GM19452 (cell line): ENCODE data around the gene GDF2.

Source experiments
- ATAC-seq: cut with Tn5 transposase; IDR thresholded peaks from one replicate; pipeline ENCODE4 v1.9.1; 2021; ENCODE audit not compliant: unreplicated experiment

Gene GDF2

DNA sequence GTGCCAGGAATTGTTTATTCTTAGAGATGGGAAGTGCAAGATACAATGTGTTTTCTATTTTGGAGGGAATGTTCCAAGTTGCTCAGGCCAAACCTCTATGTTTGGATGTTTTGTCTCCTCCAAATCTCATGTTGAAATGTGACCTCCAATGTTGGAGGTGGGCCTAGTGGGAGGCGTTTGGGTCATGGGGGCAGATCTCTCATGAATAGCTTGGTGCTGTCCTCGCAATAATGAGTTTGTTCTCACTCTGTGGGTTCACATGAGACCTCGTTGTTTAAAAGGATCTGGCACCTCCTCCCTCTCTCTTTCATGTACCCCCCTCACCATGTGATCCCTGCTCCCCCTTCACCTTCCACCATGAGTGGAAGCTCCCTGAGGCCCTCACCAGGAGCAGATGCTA, 30.6 kb upstream of the GDF2 start:
- no peak for ATAC-seq

DNA sequence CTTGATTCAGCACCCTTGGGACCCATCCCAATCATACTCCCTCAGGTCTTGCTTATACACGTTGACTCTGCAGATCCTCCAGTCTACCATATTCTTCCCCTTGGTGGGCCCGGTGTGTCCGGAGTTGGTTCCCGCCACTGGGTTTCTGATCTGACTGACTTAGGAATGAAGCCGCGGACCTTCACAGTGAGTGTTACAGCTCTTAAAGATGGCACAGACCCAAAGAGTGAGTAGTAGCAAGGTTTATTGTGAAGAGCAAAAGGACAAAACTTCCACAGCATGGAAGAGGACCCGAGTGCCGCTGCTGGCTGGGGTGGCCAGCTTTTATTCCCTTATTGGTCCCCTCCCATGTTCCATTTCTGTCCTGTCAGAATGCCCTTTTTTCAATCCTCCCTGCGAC, 28.2 kb upstream of the GDF2 start:
- ATAC-seq: no peak

DNA sequence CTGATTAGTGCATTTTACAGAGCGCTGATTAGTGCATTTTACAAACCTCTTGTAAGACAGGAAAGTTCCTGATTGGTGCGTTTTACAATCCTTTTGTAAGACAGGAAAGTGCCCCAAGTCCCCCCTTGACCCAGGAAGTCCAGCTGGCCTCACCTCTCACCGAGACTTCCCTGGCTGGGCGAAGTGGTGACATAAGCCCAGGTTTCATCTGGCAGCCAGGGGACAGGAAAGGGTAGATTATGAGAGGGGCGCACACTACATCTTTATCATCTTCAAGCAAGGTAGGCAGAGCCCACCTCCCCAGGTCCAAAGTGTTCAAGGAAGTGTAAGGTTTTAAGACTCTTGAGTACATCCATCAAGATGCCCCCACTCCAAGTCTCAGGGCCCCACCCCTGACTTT, 27.8 kb upstream of the GDF2 start:
- ATAC-seq: no peak

DNA sequence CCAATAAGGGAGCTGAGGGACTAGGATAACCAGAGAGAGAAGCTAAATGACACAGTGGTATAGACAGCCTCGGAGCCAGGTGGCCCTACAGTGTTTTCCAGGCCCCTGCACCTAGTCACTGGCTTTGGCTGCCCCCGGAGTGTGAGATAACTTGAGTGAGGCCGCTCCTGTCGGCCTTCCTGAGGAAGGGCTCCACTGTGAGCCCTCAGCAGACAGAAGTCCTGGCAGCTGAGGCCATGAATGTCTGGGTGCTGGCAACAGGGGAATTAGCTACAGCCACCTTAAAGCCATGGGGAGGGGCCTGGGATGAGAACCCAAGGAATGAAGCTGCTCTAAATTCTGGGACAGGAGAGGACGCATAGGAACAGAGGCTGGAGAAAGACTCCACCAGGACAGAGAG, 26.8 kb upstream of the GDF2 start:
- no peak for ATAC-seq

DNA sequence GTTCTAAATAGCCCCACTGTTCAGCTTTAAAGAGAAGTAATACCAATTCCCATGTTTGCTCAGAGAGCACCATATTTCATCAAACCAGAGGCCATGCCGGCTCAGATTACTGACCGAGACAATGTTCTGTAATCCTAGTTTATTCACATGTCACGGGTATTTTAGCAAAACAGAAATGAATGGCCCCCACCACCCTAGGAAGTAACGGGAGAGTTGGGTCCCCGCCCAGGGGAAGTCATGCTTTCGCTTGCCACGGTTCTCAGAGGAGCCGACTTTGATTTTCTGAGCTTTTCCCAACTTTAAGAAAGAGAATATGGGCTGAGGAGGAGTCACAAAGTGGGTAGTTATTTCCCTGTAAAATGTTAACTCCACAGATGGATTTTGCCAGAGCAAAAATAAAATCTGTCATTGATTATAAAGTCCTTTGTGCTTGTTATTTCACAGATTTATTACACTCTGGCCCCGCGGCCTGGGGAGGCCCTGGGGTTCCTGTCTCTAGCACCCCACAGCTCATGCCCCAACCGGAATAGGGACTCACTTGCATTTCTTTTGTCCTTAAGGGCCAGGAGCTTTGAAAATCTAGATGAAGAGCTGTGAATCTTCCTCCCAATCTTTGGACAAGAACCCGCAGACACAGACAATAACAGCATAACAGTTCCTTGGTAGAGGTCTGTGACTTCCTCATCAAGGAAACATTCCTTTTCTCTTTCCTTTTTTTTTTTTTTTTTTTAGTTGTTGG, 25.9 kb upstream of the GDF2 start:
- ATAC-seq: no peak

DNA sequence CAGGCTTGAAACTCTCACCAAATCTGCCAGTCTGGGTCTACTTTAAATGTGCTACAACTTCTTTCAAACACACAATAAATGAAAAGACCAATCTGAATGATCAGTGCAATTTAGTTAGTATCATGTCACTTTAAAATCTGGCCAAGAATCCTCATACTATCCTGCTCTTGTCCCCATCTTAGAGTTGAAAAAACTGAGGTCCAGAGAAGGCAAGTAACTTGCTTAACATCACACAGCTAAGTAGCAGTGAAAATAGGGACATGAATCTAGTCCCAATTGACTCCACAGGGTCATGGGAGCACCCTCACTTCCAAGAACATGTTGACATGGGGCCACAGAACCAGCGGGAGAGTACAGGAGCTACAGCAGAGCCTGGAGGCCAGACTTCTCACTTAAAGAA, 25.3 kb upstream of the GDF2 start:
- no peak for ATAC-seq

DNA sequence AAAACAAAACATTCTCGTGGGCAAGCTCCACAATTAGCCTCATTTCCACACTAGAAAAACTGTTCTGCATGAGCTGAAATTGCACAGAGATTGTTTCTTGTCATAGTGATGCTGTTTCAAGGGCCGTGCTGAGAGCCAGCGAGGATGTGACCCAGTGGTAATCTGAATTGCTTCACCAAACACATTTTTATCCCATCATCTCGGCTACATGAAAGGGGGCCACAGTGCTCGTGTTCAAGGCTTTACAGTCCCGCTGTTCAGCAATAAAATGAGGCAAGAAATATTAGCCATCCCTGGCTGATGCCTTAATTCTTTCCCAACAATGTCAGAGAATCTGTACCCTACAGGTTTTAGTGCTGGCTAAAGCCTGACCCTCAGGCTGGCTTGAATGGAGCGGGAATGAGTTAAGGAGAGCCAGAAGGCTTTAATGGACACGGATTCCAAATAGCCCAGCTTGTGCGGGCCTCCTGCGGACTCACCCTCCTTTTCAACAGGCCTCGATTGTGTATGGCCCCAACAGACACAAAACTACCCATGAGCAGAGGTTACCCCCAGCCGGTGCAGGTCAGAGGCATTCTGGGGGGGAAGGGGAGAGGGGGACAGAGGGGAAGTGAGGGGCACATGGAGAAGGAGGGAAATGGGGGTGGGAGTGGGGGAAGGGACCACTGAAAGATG, 24.3 kb upstream of the GDF2 start:
- no peak for ATAC-seq

DNA sequence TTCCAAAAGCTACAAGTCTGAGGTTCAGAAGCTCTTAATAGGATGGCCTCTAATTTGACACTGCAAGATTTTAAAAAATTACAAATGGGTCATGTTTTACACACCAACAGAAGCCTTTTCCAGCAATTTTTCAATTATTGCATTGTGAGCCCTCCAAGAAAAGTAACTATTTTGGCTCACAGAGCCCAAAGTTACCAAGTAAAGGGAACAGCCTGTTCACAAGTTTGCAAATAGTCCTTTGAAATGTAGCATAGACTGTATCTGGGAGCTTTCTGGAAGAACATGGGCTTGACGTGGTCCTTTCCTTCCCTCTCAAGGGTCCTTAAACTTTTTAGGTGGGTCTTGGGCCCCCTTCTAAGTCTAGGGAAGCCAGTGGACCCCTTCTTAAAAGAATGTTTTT, 23.5 kb upstream of the GDF2 start:
- ATAC-seq: no peak

DNA sequence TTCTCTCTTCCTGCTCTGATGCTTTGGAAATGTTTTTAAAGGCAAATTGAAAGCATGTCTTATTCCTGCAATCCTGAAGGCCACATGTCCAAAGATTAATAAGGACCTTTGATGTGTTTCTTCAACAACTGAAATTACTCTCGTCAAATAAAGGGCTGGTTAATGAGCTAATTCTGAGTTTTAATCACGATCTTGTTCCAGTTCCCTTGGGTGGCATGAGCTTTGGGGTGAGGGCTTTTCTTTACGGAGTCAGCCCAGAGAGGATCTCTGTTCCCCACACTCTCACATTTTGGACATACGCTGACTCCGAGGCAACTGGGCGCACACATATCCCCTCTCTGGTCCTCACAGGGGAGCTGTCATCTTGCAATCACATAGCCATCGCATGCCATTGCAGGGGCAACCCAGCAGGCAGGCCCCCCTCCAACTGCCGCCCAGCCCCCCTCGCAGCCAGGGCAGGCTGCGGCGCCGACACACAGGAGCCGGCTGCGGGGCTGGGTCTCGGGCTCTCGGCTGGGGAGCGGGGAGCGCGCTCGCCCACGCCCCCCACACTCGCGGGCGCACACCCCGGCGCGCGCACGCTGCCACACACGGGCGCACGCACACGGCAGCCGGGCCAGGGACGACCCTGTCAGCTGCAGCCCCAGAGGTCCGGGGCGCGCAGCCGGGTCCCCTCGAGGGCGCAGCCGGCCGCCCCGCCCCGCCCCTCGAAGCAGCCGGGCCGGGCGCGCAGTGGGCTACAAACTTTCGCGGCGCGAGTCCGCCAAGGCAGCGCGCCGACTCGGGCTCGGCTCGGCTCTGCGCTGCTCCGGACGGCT, 22.4 kb upstream of the GDF2 start, which contains the start of gene GDF10:
Gene GDF10, plus strand, starts transcription at position 587 of the 818 bp plus-strand sequence. CDS start 455 bp downstream, outside the sequence.
- no peak for ATAC-seq

DNA sequence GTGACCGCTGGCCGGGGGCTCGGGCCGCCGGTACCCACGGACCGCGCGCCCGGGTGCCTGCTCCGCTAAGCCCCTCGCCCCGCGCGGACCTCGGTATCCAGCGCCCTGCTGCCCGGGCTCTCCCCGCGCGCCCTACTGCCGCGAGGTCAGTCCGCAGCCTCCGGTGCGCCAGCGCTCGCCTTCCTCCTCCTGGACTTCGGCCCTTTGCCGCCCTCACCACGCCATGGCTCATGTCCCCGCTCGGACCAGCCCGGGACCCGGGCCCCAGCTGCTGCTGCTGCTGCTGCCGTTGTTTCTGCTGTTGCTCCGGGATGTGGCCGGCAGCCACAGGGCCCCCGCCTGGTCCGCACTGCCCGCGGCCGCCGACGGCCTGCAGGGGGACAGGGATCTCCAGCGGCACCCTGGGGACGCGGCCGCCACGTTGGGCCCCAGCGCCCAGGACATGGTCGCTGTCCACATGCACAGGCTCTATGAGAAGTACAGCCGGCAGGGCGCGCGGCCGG, 21.8 kb upstream of the GDF2 start:
- ATAC-seq: no peak

DNA sequence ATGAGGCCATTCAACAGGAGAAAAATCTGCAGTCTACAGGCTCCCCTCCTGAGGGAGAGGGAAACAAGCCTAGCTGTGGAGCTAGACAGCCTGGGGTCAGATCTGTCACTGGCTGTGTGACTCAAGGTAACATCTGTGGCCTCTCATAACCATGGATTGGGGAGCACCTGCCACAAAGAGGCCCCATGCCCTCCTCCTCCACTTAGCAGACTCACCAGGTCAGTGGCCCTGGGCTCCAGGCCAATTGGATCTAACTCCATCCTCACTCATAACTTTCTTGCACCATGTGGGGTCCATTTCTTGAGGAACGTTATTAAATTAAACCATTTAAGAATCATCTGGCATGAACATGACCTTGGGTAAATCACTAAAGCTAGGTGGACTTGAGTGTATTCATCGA, 20.4 kb upstream of the GDF2 start:
- no peak for ATAC-seq

DNA sequence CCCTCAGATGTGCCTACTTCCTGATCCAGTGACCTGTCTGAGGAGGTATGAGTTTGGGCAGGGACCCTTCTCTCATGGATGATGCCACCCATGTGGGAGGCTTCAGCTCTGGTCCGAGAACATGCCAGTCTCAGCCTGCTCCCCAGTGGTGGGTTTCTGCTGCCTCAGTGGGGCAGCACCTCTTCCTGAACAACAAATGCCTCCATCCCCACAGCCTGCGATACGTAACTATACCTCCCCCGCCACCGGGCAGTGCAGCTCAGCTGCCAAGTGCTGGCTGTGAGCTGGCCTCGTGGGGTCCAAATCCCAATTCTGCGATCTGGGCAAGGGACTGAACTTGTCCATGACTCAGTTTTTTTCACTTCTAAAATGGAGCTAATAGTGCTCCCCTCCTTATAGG, 19.1 kb upstream of the GDF2 start:
- no peak for ATAC-seq

DNA sequence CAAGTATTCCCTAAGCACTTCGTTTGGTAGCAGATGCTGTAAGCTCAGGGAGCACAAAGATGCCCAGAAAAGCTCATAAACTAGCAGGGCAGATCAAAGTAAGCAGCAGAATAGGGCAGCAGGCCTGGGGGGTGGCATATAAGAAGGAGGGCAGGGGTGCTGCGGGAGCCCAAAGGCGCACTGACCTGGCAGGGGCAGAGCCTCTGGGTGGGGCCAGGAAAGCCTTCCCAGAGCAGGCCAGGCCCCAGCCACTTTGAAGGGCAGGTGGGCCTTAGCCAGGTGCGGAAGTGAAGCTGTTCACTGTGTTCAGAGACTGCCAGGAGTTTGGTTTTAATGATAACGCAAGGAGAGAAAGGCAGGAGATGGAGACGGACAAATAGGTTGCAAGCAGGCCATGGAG, 18.4 kb upstream of the GDF2 start:
- no peak for ATAC-seq

DNA sequence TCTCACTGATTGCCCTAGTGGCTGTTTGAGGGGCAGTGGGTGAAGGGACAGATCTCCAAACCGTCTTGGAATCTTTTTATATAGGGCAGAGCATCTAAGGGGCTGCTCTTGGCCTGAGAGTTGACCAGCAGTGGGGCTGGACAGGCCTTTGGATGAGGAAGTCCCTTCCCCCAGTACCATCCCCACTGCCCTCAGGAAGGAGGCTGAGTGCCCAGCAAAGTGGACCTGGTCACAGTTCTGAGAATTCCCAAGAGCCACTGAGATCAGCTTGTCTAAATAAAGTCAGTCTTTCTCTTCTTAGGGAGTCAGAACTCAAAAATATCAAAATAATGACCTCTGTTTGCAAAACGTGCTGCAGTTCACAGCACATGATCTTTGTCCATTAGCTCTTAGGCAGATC, 16.7 kb upstream of the GDF2 start:
- no peak for ATAC-seq

DNA sequence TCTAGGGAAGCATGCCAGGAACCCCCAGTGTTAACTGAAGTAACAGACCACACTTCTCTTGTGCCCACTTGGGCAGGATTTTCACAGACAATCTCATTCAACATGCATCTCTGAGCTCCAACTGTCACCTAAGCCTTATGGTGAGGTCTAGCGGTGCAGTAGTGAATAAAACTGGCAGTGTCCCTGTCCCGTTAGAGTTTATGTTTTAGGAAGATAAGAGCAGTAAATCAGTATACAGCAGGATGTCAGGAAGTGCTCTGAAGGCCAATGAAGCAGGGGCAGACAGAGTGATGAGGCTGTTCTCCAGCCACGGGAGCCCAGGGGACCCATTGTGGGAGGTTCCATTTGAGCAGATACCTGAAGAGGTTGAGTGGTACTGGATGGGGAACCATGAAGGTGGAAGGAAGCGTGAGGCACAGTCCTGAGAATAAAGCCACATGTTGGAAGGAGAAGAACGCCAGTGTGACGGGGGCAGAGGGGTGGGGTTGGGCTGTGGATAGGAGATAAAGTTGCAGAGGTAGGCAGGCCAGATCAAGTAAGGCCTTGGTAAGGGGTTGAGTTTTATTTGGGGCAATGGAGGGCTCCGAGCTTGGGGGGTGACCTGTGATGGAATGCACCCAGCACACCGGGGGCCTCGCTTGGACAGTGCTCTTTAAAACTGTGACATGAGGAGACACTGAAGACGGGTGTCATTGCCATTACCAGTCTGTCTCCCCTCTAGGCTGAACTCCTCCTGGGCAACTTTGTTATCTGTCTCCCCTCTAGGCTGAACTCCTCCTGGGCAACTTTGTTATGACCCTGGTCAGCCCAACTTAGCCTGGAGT, 15.7 kb upstream of the GDF2 start:
- no peak for ATAC-seq

DNA sequence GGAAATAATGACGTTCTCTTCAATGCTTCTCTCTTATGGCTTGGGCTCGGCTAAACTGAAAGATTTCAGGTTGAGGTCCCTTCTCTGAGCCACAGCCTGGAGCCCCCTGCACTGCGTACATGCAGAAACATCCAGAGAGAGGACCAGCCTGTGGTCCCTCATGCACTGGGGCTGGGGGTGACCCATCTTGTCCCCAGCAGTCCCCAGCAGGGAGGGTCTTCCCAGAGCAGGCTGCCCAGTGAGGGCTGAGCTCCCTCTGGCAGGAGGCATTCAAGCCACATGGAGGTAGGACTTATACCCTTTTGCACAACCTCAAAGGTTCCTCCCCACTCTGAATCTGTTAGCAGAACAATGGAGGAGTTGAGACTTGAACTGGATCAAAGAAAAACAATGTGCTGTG, 14.9 kb upstream of the GDF2 start:
- ATAC-seq: no peak

DNA sequence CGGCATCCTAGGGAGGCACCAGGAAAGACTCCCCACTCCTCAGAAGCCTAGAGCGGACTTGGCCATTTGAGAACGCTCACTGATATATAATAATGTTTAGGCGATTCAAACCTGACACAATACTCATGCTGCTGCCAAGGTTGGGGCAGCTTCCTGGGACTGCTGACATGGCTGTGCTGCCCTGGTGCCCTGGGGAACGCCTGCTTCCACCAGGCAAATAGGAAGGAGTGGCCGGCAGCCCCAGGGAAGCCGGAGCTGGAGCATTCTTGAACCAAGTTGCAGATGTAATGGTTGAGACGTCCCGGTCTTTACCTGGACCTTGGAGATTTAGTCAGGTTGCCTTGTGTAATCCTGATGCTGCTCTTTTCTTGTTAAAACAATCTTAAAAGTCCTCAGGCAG, 13.5 kb upstream of the GDF2 start:
- ATAC-seq: no peak

DNA sequence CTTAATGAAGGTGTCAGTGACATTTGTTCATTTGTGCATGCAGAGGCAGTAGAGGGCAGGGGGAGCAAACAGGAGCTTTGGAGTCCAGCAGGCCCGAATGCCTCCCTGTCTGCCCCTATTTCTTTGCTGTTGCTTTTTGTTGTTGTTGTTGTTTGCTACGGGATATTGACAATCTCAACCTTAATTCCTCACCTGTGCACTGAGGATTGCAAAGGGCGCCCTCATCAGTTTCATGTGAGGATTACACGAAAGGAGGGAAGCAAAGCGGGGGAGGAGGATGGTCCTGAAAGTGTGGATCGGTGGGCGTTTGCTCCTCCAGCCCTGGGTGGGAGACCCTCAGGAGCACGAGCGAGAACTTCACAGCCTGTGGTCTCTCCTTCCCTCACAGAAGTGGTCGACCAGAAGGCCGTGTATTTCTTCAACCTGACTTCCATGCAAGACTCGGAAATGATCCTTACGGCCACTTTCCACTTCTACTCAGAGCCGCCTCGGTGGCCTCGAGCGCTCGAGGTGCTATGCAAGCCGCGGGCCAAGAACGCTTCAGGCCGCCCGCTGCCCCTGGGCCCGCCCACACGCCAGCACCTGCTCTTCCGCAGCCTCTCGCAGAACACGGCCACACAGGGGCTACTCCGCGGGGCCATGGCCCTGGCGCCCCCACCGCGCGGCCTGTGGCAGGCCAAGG, 12.7 kb upstream of the GDF2 start:
- no peak for ATAC-seq

DNA sequence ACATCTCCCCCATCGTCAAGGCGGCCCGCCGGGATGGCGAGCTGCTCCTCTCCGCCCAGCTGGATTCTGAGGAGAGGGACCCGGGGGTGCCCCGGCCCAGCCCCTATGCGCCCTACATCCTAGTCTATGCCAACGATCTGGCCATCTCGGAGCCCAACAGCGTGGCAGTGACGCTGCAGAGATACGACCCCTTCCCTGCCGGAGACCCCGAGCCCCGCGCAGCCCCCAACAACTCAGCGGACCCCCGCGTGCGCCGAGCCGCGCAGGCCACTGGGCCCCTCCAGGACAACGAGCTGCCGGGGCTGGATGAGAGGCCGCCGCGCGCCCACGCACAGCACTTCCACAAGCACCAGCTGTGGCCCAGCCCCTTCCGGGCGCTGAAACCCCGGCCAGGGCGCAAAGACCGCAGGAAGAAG, 12.2 kb upstream of the GDF2 start:
- no peak for ATAC-seq

DNA sequence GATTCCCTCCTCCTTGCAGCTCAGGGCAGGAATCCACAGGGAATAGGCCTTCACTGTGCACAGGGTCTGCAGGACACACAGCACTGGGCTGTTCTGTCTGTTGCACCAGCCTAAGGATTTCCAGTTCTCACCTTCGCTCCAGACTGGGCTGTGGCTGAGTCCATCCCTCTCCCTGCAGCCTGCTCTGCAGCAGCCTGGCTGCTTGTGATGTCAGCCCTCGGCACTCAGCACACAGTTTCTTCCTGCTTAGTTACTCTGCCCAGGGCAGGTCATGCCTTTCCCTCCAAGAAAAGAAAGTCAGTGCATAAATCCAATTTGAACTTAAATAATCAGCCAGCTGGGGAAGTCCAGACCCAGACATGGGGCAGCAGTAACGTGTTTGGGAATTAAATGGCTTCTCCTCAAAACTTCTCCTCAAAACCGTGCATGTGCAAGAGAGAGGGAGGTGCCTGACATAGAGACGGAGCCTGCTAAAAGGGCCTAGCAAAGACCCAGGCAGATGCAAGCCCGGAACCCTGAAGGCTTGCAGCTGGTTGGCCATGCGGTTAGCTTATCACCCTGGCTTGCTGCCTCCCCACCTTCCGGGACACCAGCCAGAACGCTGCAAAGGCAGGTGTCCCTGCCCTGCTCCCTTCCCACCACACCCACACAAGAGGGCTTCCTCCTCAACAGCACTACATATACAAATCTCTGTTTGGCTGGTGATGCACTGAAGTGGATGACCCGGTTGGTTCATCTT, 10.9 kb upstream of the GDF2 start:
- no peak for ATAC-seq
